ENCODE results near the gene TMEM223.

DNA sequence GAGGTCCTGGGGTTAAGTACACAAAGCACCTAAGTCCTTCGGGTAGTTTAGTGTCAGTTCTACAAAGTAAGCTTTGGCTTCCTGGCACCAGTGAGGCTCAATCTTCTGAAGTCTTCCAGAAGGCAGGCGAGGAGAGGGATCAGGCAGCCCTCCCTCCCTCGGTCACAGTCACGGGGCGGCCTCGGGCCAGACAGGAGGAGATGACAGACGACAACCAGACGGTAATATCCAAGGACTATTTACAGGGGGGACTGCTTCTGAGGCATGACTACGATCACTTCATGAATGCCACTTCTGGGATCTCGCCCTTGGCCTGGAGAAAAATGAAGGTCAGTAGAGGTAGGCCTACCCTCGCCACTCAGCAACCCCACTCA is 383 bp upstream of the TMEM223 start:
- TF ChIP-seq POLR2A (IDR thresholded peaks at IDR 0.05), result no peak
- TF ChIP-seq, protein P1, sequence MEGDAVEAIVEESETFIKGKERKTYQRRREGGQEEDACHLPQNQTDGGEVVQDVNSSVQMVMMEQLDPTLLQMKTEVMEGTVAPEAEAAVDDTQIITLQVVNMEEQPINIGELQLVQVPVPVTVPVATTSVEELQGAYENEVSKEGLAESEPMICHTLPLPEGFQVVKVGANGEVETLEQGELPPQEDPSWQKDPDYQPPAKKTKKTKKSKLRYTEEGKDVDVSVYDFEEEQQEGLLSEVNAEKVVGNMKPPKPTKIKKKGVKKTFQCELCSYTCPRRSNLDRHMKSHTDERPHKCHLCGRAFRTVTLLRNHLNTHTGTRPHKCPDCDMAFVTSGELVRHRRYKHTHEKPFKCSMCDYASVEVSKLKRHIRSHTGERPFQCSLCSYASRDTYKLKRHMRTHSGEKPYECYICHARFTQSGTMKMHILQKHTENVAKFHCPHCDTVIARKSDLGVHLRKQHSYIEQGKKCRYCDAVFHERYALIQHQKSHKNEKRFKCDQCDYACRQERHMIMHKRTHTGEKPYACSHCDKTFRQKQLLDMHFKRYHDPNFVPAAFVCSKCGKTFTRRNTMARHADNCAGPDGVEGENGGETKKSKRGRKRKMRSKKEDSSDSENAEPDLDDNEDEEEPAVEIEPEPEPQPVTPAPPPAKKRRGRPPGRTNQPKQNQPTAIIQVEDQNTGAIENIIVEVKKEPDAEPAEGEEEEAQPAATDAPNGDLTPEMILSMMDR (IDR thresholded peaks at IDR 0.05), result no peak
